Neuron (in vitro differentiated cells): Measurements from ENCODE around the gene AFF1.

Source experiments
- H2AFZ ChIP-seq: one replicate; pipeline ENCODE4 v1.6.1; 2013; ENCODE audit warnings: low read depth, mild to moderate bottlenecking, inconsistent platforms, low read length, moderate library complexity
- H3K27me3 ChIP-seq: one replicate; pipeline ENCODE4 v1.6.1; 2013; ENCODE audit warnings: low read length; ENCODE audit not compliant: insufficient read depth
- H3K36me3 ChIP-seq: one replicate; pipeline ENCODE4 v1.6.1; 2013; ENCODE audit warnings: low read length; ENCODE audit not compliant: insufficient read depth
- H3K4me1 ChIP-seq: one replicate; pipeline ENCODE4 v1.6.1; 2013; ENCODE audit warnings: low read length; ENCODE audit not compliant: insufficient read depth
- H3K4me3 ChIP-seq: 2 replicates; pipeline ENCODE4 v1.5.1; 2013; ENCODE audit warnings: mild to moderate bottlenecking, low read length, moderate library complexity
- H3K9me3 ChIP-seq: one replicate; pipeline ENCODE4 v1.6.1; 2013; ENCODE audit warnings: low read length

AFF1 gene

DNA sequence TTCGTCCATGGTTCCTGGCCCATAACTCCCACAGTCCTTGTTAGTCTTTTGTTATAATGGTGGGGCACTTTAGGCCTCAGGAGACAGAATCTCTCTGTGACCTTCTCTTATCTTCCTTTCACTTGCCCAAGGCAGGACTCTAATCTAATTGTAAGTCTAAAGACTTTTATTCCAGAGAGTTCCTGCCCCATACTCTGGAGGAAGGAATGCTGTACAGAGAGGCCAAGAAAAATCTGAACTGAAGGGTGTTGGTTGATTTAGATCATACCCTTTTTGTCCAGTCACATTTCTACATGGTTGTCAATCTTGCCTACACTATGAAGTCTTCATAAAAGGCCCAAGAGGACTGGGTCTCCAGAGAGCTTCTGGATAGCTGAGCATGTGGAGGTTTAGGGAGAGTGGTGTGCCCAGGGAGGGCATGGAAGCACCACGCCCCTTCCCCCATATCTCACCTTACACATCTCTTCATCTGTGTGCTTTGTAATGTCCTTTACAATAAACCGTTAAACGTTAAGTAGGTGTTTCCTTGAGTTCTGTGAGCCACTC, 84.5 kb downstream of the AFF1 start:
- Histone ChIP-seq H3K27me3 (no peaks in the 10 kb centered on the region), H3K4me1 (peaks cover 4% of the 10 kb centered on the region), H3K9me3 (no peaks in the 10 kb centered on the region), H2AFZ (no peak overlapping the region), H3K4me3 (no peak overlapping the region), H3K36me3 (no peaks in the 10 kb centered on the region)

DNA sequence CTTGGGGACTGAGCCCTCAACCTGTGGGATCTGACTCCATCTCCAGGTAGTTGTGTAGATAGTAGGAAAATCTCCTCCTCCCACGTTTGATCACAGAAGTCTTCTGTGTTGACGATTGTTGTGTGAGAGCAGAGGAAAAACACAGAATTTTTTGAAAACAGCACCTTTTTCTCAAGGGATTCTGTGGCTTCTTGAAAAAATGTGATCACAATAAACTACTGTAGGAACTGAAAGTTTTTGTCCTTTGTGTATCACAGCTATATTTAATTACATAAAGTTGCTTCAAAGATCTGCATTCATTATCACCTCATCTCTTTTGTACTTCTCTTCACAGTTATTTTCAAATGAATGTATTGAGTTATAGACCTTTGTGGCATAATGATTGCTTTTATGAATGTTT, 85.1 kb downstream of the AFF1 start:
- H3K9me3 ChIP-seq: no peaks in the 10 kb centered on the region
- no peak overlapping the region for H2AFZ ChIP-seq
- peaks cover 4% of the 10 kb centered on the region for H3K4me1 ChIP-seq
- H3K27me3 ChIP-seq: no peaks in the 10 kb centered on the region
- H3K4me3 ChIP-seq: no peak overlapping the region
- H3K36me3 ChIP-seq: no peaks in the 10 kb centered on the region

DNA sequence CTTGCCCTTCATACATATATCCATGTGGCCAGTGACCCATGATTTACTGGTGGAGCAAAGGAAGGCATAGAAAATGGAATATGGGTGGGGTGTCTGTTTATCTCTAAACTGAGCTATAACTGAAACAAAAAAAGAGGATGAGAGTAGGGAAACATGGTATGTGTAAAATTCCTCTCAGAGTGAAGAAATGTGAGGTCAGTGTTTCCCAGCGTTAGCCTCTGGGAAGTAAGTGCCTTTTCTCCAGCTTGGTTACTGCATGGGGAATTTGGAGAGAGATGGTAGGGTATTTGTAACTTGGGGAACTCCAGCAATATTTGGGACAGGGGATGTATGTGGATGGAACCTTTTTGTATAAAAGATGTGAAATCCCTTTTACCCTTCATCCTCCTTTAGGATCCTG, 89.4 kb downstream of the AFF1 start:
- Histone ChIP-seq H3K9me3 (no peaks in the 10 kb centered on the region), H3K36me3 (no peaks in the 10 kb centered on the region)

DNA sequence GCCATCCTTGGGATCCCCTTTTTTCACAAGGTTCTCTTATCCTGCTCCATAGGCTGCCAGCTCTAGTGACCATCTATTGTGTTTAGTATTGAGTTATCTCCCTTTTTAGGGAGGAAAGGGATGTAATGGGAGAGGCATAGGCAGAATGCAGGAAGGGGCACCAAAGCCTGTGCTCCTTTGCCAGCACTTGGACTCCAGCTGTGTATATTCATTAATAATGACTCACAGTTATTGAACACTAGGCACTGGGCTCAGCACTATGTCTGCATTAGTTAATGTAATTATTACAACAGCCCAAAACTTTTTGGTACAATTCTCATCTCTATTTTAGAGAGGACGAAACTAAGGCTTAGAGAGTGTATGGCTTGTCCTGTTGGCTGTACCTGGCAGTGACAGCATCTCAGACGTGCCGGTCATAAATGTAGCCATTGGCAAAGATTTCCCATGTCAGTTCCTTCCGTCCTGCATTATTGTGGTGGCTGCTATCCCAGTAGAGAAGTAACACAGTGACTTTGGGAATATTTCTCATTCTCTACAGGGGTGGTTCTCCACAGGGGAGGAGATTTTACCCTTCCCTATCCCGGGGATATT, 90.3 kb downstream of the AFF1 start:
- Histone ChIP-seq H3K9me3 (no peaks in the 10 kb centered on the region), H3K36me3 (no peaks in the 10 kb centered on the region), H3K4me3 (no peak overlapping the region), H3K4me1 (peaks cover 9% of the 10 kb centered on the region), H2AFZ (no peak overlapping the region), H3K27me3 (no peaks in the 10 kb centered on the region)

More for the DNA sequence above, 89.4 kb downstream of the AFF1 start:
- Histone ChIP-seq H3K27me3 (no peaks in the 10 kb centered on the region), H3K4me3 (no peak overlapping the region), H3K4me1 (no peaks in the 10 kb centered on the region), H2AFZ (no peak overlapping the region)

DNA sequence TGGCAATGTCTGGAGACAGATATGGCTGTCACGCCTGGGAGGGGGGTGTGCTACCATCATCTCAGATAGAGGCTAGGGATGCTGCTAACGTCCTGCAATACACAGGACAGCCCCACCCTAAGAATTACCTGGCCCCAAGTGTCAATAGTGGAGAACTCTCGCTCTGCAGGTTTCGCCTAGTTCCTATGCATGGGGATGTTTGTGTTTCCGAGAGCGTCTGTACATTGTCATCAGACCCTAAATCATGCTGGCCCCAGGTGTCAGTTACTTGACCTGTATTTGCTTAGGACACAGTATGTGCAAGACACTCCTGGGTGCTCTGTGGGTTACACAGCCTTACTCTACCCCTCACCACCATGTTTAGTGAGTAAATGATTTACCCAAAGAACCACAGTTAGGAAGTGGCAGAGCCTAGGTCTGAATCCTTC, 90.8 kb downstream of the AFF1 start:
- no peaks in the 10 kb centered on the region for H3K9me3 ChIP-seq
- peaks cover 14% of the 10 kb centered on the region for H3K4me1 ChIP-seq
- H3K4me3 ChIP-seq: no peak overlapping the region
- H3K27me3 ChIP-seq: no peaks in the 10 kb centered on the region
- H3K36me3 ChIP-seq: no peaks in the 10 kb centered on the region
- no peak overlapping the region for H2AFZ ChIP-seq

DNA sequence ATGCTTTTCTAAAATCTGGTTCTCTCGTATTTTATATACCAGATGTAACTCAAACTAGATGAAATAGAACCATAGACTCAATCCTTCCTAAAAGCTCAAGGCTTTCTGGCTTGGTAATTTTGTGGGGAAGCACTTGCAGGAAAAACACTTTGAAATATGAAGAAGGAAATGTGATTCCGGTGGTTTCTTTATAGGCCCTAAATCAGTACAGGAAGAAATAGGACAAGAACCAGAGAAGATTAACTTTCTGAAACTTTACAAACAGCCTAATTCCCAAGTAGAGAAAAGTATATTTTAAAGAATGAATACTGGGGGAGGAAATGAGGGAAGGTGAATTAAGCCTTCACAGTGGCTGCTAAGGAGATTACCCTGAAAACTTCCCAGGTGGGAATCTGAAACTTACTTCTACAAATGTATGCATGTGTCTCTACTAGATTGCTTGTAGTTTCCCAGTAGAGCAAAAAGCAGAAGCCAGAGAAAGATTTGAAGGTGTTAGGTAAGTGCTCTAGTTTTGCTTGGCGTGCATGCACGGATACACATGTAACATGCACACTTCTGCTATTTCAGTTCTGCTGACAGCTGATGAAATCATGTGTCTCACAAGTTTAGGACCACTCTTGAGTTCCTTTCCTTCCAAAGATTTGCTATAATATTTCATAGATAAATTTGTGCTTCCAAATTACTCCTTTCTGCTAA, 92.1 kb downstream of the AFF1 start:
- H3K27me3 ChIP-seq: no peaks in the 10 kb centered on the region
- no peak overlapping the region for H2AFZ ChIP-seq
- H3K36me3 ChIP-seq: no peaks in the 10 kb centered on the region
- H3K9me3 ChIP-seq: no peaks in the 10 kb centered on the region
- peaks cover 27% of the 10 kb centered on the region for H3K4me1 ChIP-seq
- H3K4me3 ChIP-seq: no peak overlapping the region

DNA sequence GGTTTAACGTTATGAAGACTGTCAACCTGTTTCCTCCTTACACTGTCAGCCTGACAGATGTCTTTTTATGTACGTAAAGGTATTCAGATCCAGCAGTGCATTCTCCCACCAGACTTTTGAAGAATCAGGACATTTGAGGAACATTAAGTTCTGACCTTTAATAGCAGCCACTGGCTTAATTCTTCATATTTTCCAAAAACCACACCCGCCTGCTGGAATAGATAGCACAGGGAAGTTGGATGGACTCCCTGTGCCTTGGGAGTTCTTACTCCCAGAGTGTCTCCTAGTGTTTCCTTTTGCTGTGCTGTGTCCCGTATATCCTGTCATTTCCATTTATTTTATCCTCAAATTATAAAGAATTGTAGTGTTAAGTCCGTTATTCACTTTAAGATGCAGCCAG, 94.5 kb downstream of the AFF1 start:
- no peaks in the 10 kb centered on the region for H3K36me3 ChIP-seq
- H2AFZ ChIP-seq: no peak overlapping the region
- H3K4me3 ChIP-seq: no peak overlapping the region

DNA sequence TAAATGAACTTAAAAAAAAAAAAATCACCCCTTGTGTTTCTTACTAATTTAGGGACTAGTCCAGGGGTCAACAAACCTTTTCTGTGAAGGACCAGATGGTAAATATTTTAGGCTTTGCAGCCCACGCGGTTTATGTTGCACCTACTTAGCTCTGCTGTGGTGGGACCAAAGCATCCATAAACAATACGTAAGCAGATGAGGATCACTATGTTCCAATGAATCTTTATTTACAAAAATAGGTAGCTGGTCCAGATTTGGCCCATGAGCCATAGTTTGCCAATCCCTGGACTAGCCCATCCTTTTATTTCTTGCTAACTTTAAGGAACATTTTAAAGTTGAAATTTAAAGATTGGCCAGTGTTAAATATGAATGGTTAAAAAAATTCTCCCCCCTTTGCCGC, 95.3 kb downstream of the AFF1 start:
- no peaks in the 10 kb centered on the region for H3K9me3 ChIP-seq
- H3K27me3 ChIP-seq: no peaks in the 10 kb centered on the region
- H3K4me3 ChIP-seq: peak overlapping the region; percentile 36
- peaks cover 51% of the 10 kb centered on the region for H3K4me1 ChIP-seq
- no peaks in the 10 kb centered on the region for H3K36me3 ChIP-seq
- H2AFZ ChIP-seq: no peak overlapping the region

More for the DNA sequence above, 94.5 kb downstream of the AFF1 start:
- H3K4me1 ChIP-seq: peaks cover 51% of the 10 kb centered on the region
- H3K27me3 ChIP-seq: no peaks in the 10 kb centered on the region
- H3K9me3 ChIP-seq: no peaks in the 10 kb centered on the region

DNA sequence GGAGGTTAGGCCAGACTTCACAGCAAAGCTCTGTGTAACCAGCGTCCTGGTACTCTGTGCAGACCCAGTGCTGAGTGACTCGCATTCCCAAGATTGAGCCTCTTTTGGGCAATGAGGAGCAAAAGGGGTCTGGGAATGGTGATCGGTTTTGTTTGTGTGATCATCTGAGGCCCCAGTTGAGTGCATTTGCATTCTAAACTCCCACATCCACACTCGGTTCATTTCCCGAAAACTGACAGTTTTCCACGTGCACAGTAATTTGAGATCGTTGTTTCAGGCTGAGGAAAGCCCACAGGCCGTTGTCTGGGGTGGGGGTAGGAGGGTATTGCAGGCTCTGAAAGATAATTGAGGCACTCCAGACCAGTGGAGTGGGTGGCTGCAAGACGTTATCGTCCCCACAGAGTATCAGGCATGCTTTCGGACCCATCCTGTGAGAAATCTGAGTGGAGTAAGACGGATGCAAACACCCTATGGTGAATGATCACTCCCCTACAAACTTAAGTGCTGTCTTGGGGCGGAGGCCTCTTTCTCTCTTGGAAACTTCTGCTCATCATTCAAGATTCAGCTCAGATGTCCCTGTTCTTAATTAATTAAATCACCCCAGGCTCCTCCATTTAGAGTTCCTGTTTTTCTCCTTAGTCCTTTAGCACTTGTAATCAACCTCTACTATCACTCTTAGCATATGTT, 96.1 kb downstream of the AFF1 start:
- Histone ChIP-seq H3K27me3 (no peaks in the 10 kb centered on the region), H3K4me3 (peak overlapping the region; percentile 36), H3K36me3 (no peaks in the 10 kb centered on the region), H3K4me1 (peaks cover 56% of the 10 kb centered on the region), H3K9me3 (no peaks in the 10 kb centered on the region), H2AFZ (no peak overlapping the region)

DNA sequence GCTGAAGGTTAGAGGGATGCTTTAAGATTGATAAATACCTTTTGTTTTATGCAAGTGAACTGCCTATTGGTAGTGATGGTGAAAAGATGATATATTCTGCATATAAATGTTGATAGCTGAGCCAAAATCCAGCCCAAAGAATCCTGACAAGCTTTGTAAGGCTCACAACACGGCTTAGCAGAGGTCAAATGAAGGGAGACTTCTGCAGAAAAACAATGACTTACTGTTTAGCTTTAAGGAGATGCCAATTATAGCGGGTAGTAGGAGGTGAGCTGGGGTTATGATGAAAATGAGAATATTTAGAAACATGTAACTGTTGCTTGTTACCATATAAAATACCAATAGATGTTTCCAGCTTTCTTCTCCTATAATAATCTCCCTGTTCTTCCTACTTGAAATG, 97.1 kb downstream of the AFF1 start:
- no peaks in the 10 kb centered on the region for H3K27me3 ChIP-seq
- peaks cover 66% of the 10 kb centered on the region for H3K4me1 ChIP-seq
- H2AFZ ChIP-seq: no peak overlapping the region
- H3K36me3 ChIP-seq: no peaks in the 10 kb centered on the region
- no peaks in the 10 kb centered on the region for H3K9me3 ChIP-seq
- H3K4me3 ChIP-seq: peak overlapping the region; percentile 36

DNA sequence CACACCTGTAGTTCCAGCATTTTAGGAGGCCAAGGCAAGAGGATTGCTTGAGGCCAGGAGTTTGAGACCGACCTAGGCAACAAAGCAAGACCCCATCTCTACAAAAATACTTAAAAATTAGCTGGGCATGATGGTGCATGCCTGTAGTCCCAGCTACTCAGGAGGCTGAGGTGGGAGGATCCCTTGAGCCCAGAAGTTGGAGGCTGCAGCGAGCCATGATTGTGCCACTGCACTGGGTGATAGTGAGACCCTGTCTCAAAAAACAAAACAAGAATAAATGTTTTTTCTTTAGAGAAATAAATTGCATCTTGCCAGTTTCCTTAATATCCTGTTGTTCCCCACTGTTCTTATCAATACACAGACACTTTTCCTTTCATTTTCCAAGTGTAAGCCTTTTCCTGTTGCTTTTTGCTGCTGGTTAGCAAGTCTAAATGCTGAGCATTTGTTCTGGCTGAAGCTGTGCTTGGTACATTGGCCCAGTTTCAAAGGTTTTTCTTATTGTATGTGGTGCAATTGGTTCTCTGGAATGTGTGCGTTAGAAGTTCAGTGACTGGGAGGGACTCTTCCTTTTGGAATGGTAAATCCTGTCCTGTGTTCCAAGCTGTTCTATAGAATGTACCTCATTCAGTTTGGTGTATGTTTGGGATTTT, 98.2 kb downstream of the AFF1 start:
- H3K9me3 ChIP-seq: no peaks in the 10 kb centered on the region
- no peak overlapping the region for H2AFZ ChIP-seq
- no peak overlapping the region for H3K4me3 ChIP-seq
- H3K27me3 ChIP-seq: no peaks in the 10 kb centered on the region
- H3K4me1 ChIP-seq: peaks cover 77% of the 10 kb centered on the region
- H3K36me3 ChIP-seq: no peaks in the 10 kb centered on the region

DNA sequence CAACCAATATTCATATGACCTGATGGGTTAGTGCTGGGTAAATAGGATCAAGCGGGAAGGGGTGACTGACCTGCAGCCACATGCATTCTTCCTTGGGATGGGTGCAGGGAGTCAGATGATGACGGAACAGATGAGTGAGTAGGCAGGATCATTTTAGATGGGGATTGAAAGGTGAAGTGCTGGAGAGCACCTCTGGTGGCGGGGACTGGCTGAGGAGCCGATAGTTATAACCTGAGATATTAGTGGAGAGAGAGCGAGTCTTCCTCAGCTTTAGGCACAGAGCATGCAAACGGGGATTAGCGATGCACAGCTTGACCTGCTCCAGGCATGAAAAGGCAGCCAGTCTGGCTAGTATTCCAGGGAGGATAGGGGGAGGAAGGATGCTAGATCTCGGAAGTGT, 99.1 kb downstream of the AFF1 start:
- no peaks in the 10 kb centered on the region for H3K9me3 ChIP-seq
- no peaks in the 10 kb centered on the region for H3K27me3 ChIP-seq
- no peaks in the 10 kb centered on the region for H3K36me3 ChIP-seq
- peaks cover 84% of the 10 kb centered on the region for H3K4me1 ChIP-seq
- H2AFZ ChIP-seq: no peak overlapping the region
- H3K4me3 ChIP-seq: no peak overlapping the region

DNA sequence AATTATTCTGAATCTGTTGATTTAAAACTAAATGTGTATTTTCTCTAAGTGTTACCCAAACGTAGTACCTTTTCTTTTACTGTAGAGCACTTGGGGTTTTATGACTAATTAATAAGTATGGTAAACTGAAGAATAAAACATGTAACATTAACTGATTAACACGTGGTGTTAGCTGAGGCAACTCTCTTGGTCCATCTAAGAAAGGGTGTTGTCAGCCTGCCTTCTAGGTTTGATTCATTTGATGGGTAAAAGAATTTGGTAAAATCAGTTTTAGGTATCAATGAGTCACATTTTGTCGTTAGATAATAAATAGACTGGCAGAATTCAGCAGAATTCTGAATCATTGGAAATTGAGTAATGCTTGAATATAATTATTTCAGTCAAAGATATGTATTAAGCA, 99.7 kb downstream of the AFF1 start:
- Histone ChIP-seq H3K9me3 (no peaks in the 10 kb centered on the region), H2AFZ (no peak overlapping the region), H3K4me3 (no peak overlapping the region), H3K36me3 (no peaks in the 10 kb centered on the region), H3K27me3 (no peaks in the 10 kb centered on the region), H3K4me1 (peaks cover 88% of the 10 kb centered on the region)
